ENCODE data around the gene TSKU. TPM values are rescaled to one million over a fixed set of nuclear protein-coding genes. Genes with fewer than 3 reads are reported as not detected.

TSKU gene
- total and polyA plus RNA-seq, 9 of the 15 experiments (the other 6 are each of a cell fraction or from before 2014, with no cell fraction given), result 0.60 to 11.9 (median 8.4) TPM

- peak; percentile 28 for TF ChIP-seq CCNT2 (IDR thresholded peaks at IDR 0.05; ENCODE audit: borderline replicate concordance, extremely low read depth, insufficient read length, low read depth, low read length)
- no peak for TF ChIP-seq SREBF1 (IDR thresholded peaks at IDR 0.05; ENCODE audit: borderline replicate concordance, low read depth, low read length)
- no peak for TF ChIP-seq ZNF511 (CRISPR knock-in tag; IDR thresholded peaks at IDR 0.05)
- peak; percentile 56; the same call in 1 of the 2 replicates for TF ChIP-seq RAD51 (IDR thresholded peaks at IDR 0.05; ENCODE audit: borderline replicate concordance, low read depth)
- TF ChIP-seq SMAD4 (CRISPR knock-in tag; conservative IDR thresholded peaks at IDR 0.05), result peak; percentile 47; the same call in 1 of the 2 replicates
- TF ChIP-seq DPF2 (IDR thresholded peaks at IDR 0.05), result peak; percentile 85
- TF ChIP-seq MEF2D (tag; conservative IDR thresholded peaks at IDR 0.05; ENCODE audit: low read depth), result peak; percentile 83
- TF ChIP-seq MITF (IDR thresholded peaks at IDR 0.05), result 0 out of 2 replicates have a peak, but pooled peaks have one; percentile 5
- peak; percentile 71 for TF ChIP-seq EP300 (IDR thresholded peaks at IDR 0.05; ENCODE audit: low read length)
- peak; percentile 21; the same call in 1 of the 2 replicates for TF ChIP-seq CXXC5 (CRISPR knock-in tag; IDR thresholded peaks at IDR 0.05)
- no peak for TF ChIP-seq FOXK1 (CRISPR knock-in tag; IDR thresholded peaks at IDR 0.05; ENCODE audit: borderline replicate concordance)
- peak; percentile 54; the same call in 1 of the 2 replicates for TF ChIP-seq TOE1 (IDR thresholded peaks at IDR 0.05; ENCODE audit: borderline replicate concordance)
- TF ChIP-seq TOE1 (CRISPR knock-in tag; IDR thresholded peaks at IDR 0.05; ENCODE audit: borderline replicate concordance, low read depth), result no peak
- no peak for TF ChIP-seq TSHZ1 (CRISPR knock-in tag; IDR thresholded peaks at IDR 0.05)
- TF ChIP-seq ZNF324 (CRISPR knock-in tag; IDR thresholded peaks at IDR 0.05), result no peak
- TF ChIP-seq RBM34 (IDR thresholded peaks at IDR 0.05; ENCODE audit: borderline replicate concordance, insufficient read depth, low read length), result no peak
- TF ChIP-seq SUPT5H (IDR thresholded peaks at IDR 0.05), result no peak
Observed at GRCh38 chr11:76825726-76826396, 42.7 kb downstream of the TSKU start (continued).

All from K562 (cell line).